Esophagus squamous epithelium (tissue), 5 donors: ENCODE data around the gene SEMA4C. TPM values are rescaled to one million over a fixed set of nuclear protein-coding genes. Genes with fewer than 3 reads are reported as not detected.

Source experiments
- DNase-seq: peaks from one replicate; lab custom pipeline; 2025; lab: John Stamatoyannopoulos, UW
- H3K27ac ChIP-seq, 4 donors: fragments of 200-600 bp; sonication (generic); one replicate each; pipeline ENCODE4 v1.5.1; 2016 to 2019; ENCODE audit warnings: mild to moderate bottlenecking in 1 of 4
- H3K27me3 ChIP-seq, 4 donors: fragments of 200-600 bp; sonication (generic); 1 replicate in 3 of 4; 2 replicates in 1 of 4; pipeline versions ENCODE4 v1.5.1 to v1.6.0; 2017 to 2021; ENCODE audit warnings: antibody characterized with exemption in 1 of 4
- H3K36me3 ChIP-seq, 3 donors: fragments of 200-600 bp; sonication (generic); one replicate each; pipeline ENCODE4 v1.5.1; 2016 to 2019
- H3K4me1 ChIP-seq, 3 donors: fragments of 200-600 bp; sonication (generic); one replicate each; pipeline ENCODE4 v1.5.1; 2017 to 2019
- H3K4me3 ChIP-seq, 4 donors: fragments of 200-600 bp; sonication (generic); 1 replicate in 3 of 4; 2 replicates in 1 of 4; pipeline ENCODE4 v1.5.1; 2016 to 2019; ENCODE audit warnings: mild to moderate bottlenecking in 2 of 4, moderate library complexity in 1 of 4
- H3K9me3 ChIP-seq, 3 donors: fragments of 200-600 bp; sonication (generic); one replicate each; pipeline ENCODE4 v1.5.1; 2016 to 2019
- POLR2A ChIP-seq, 4 donors: fragments of 450-650 bp; IDR thresholded peaks; one replicate each; pipeline ENCODE4 v1.6.1; 2017; ENCODE audit warnings: antibody characterized with exemption in 4 of 4, mild to moderate bottlenecking in 4 of 4, moderate library complexity in 3 of 4
- WGBS, 2 donors: methylation state at CpG; one replicate each; pipeline ENCODE4 v1.1.5; 2018; 5-methylcytosine and 5-hydroxymethylcytosine counted together
- intact Hi-C: fragments of 100-400 bp; cut with DNase I; formaldehyde crosslinking; loops from one replicate; pipeline ENCODE4 v1.15.0; 2022
- total RNA-seq, 4 donors: library from RNA; depleted of rRNA; stranded (reverse); fragments of >200 nt; gene quantifications; one replicate each; pipeline ENCODE4 v1.1.0, GENCODE V29; 2016
- TF ChIP-seq, protein P1 (sequence below), 6 experiments: fragments of 450-650 bp in 4 of 6; fragments of 200-600 bp in 2 of 6; sonication (generic) in 2 of 6; IDR thresholded peaks; one replicate each; pipeline ENCODE4 v1.5.1; 2016 to 2019; ENCODE audit warnings: antibody characterized with exemption in 6 of 6, mild to moderate bottlenecking in 4 of 6, moderate library complexity in 4 of 6
- donor health status: DM: yes; HTN: yes; CAD: no.

Gene SEMA4C
- total RNA-seq, 4 donors from 2014 or later: 7.4 to 23.8 (median 12.8) TPM

DNA sequence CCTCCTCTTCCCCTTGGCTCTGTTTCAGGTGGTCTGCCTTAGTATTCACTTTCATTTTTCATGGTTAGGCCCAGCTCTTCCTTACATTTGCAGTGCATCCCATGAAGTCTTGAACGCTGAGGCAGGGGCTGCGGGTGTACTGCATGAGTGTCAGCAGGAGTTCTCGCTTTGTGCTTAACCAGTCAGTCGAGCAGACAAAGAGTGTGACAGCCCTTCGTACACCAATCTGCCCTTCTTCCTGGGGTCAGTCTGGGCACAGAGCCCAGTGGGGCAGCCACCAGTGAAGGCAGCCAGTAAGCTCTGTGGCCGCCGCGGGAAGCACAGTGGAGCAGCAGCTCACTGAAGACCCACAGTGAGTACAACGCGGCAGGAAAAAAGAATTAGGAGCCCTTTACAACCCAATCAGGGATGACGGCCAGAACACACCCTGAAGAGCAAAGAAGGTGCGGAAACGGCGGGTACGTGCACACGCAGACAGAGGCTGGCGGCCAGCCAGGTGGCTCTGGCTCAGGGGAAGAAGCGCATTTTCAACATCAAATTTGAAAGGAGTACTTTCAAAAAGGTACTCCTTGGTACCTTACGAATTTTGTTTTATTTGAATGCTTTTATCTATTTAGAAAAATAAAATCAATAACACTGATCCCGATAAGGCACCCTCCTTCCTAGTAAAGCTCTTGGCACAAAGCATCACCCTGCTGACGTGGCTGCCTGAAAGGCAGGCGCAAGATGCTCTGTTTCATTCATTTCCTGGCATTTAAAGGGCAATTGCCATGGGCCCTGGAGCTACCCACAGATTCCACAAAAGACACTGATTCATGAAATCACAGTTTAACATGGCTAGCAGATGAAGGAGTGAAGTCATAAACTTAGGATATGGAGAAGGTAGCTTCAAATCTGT lies 47.0 kb upstream of the SEMA4C start:
- H3K27me3 ChIP-seq: no peaks in the 10 kb centered on the region
- TF ChIP-seq POLR2A (IDR thresholded peaks at IDR 0.05): no peak
- TF ChIP-seq, protein P1, sequence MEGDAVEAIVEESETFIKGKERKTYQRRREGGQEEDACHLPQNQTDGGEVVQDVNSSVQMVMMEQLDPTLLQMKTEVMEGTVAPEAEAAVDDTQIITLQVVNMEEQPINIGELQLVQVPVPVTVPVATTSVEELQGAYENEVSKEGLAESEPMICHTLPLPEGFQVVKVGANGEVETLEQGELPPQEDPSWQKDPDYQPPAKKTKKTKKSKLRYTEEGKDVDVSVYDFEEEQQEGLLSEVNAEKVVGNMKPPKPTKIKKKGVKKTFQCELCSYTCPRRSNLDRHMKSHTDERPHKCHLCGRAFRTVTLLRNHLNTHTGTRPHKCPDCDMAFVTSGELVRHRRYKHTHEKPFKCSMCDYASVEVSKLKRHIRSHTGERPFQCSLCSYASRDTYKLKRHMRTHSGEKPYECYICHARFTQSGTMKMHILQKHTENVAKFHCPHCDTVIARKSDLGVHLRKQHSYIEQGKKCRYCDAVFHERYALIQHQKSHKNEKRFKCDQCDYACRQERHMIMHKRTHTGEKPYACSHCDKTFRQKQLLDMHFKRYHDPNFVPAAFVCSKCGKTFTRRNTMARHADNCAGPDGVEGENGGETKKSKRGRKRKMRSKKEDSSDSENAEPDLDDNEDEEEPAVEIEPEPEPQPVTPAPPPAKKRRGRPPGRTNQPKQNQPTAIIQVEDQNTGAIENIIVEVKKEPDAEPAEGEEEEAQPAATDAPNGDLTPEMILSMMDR (IDR thresholded peaks at IDR 0.05): no peak
- peaks cover 13 to 40% (median 24%) of the 10 kb centered on the region in 3 donors for H3K4me1 ChIP-seq
- H3K27ac ChIP-seq: peak overlapping the region in 2 of 4 donors; percentile 12 to 51
- 37 to 46% methylated on average over 15 to 20 of the region's 22 CpGs for WGBS, 2 donors
- no peak for DNase-seq
- H3K9me3 ChIP-seq: no peaks in the 10 kb centered on the region
- intact Hi-C loops: no loop called here
- H3K4me3 ChIP-seq: peak overlapping the region in 1 of 4 donors; percentile 38
- H3K36me3 ChIP-seq: no peaks in the 10 kb centered on the region

DNA sequence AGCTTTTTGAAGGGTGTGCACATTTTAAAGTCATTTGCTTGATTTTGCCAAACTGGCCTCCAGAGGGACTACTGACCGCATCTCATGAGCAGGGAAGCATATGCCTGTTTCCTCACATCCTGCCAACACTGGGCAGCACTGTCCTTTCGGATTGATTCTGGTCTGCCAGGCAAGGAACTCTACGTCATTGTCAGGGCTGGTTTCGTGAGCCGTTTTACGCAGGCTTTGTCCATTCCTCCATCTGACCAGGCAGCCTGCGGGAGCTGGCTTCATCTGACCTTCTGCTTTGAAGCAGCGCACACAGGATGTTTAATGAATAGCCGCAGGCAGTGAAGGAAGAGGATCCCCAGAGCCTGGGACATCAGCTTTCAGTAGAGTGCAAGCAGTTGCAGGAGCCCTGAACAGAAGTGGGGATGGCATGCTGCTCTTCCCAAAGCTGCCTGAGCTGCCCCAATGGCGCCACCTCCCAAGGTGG lies 46.3 kb upstream of the SEMA4C start:
- peaks cover 13 to 40% (median 24%) of the 10 kb centered on the region in 3 donors for H3K4me1 ChIP-seq
- no peak for DNase-seq

DNA sequence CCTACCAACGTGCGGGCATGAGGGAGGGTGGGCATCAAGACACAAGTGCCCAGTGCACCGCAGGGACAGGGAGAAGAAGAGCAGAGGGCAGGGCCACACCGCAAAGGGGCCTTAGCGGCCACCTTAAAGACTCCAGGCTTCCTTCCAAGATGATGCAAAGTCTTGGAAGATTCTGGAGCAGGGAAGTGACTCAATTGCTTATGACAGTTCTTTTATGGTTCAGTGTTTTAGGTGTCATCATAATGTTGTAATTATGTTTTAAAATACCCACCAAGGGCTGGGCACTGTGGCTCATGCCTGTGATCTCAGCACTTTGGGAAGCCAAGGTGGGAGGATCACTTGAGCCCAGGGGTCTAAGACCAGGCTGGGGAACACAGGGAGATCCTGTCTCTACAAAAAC lies 44.5 kb upstream of the SEMA4C start:
- no peaks in the 10 kb centered on the region for H3K27me3 ChIP-seq
- no peak overlapping the region for H3K27ac ChIP-seq
- H3K4me1 ChIP-seq: peaks cover 13 to 40% (median 24%) of the 10 kb centered on the region in 3 donors
- 60 to 65% methylated on average over 5 of the region's 5 CpGs for WGBS, 2 donors
- no peak overlapping the region for H3K4me3 ChIP-seq
- no peaks in the 10 kb centered on the region for H3K36me3 ChIP-seq
- TF ChIP-seq POLR2A (IDR thresholded peaks at IDR 0.05): no peak
- TF ChIP-seq, protein P1 (IDR thresholded peaks at IDR 0.05): no peak
- DNase-seq: no peak
- intact Hi-C loops: no loop called here
- no peaks in the 10 kb centered on the region for H3K9me3 ChIP-seq

More for the DNA sequence above, 46.3 kb upstream of the SEMA4C start:
- peak overlapping the region in 1 of 4 donors; percentile 38 for H3K4me3 ChIP-seq
- WGBS, 2 donors: 49 to 80% methylated on average over 7 to 9 of the region's 10 CpGs
- H3K27me3 ChIP-seq: no peaks in the 10 kb centered on the region
- H3K27ac ChIP-seq: peak overlapping the region in 1 of 4 donors; percentile 51
- intact Hi-C loops: no loop called here
- TF ChIP-seq, protein P1 (IDR thresholded peaks at IDR 0.05): peak in 1 of 6 experiments; percentile 14
- TF ChIP-seq POLR2A (IDR thresholded peaks at IDR 0.05): no peak
- H3K36me3 ChIP-seq: no peaks in the 10 kb centered on the region
- H3K9me3 ChIP-seq: no peaks in the 10 kb centered on the region

DNA sequence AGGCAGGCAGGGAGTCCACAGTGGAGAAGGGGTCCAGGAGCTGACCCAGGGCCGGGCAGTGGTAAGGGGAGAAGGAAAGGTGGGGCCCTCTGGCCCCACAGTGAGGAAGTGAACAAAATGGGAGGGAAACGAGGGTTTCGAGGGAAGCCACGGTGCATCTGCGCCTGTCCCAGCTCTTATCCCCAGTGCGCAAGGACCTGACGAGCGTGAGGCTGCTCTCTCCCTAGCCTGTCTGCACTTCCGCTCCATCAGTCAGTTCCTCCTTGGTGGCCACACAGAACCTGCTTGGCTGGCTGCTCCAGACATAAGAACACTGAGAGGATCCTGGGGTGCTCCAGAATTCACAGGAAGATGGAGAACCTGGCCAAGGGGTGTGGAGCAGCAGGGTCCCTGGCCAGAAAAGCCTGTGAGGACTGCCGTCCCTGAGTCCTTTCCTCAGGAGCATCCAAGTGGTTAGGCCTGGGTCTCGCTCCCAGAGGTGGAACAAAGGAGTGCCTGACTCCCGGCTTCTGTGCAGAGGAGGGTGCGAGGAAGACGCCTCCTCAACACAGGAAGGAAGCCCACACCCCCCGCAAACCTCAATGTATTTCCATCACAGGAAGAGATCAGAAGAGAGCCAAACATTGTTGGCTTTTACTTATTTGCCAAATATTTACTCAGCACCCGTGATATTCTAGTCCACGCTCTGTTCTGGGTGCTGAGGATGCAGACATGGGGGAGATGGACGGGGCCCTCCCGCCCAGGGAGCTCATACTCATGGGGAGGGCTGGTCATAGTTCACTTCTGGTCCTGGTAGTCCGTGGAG lies 43.7 kb upstream of the SEMA4C start:
- peak in 1 of 4 donors; percentile 12 for TF ChIP-seq POLR2A (IDR thresholded peaks at IDR 0.05)
- TF ChIP-seq, protein P1 (IDR thresholded peaks at IDR 0.05): no peak
- no peak for DNase-seq
- 56 to 79% methylated on average over 12 to 16 of the region's 20 CpGs for WGBS, 2 donors
- intact Hi-C loops: no loop called here
- Histone ChIP-seq H3K9me3 (no peaks in the 10 kb centered on the region), H3K27me3 (no peaks in the 10 kb centered on the region), H3K36me3 (no peaks in the 10 kb centered on the region), H3K27ac (peak overlapping the region in 1 of 4 donors; percentile 13), H3K4me1 (peaks cover 13 to 45% (median 24%) of the 10 kb centered on the region in 3 donors), H3K4me3 (peak overlapping the region in 1 of 4 donors; percentile 12)
